H1 (cell line): ENCODE results near the gene RASAL1. TPM values are rescaled to one million over a fixed set of nuclear protein-coding genes. Genes with fewer than 3 reads are reported as not detected.
A peak's percentile ranks its signal among the peaks of the same experiment; 100 is the strongest.

ENCODE experiments used
- CTCF ChIA-PET: fragments of 300-600 bp; sonication (Branson Sonifier 250); formaldehyde crosslinking; loops from one replicate; lab custom pipeline; 2021; ENCODE audit not compliant: partially characterized antibody; lab: Charles Lee
- POLR2A ChIA-PET: fragments of 300-600 bp; sonication (Branson Sonifier 250); formaldehyde crosslinking; loops from one replicate; lab custom pipeline; 2021; ENCODE audit warnings: inconsistent platforms; ENCODE audit not compliant: partially characterized antibody; lab: Charles Lee
- DNase-seq, 2 experiments: peaks; one replicate each; pipeline versions ENCODE4 v3.0.0 to v3.0.0-alpha.2; 2010 to 2022; ENCODE audit warnings: low spot score in 2 of 2, low read depth in 1 of 2, mixed read lengths in 1 of 2
- FAIRE-seq: peaks from 2 replicates; lab custom pipeline; 2011; peaks lifted over from hg19 to GRCh38; lab: Jason Lieb, UNC
- H2AFZ ChIP-seq: 2 replicates; pipeline ENCODE4 v1.8.1; 2012; ENCODE audit warnings: low read length, inconsistent platforms
- H2AK5ac ChIP-seq: 2 replicates; pipeline ENCODE4 v1.6.1; 2013; ENCODE audit warnings: low read depth, low read length
- H2BK120ac ChIP-seq: replicated peaks from 2 replicates; pipeline ENCODE3; 2013; ENCODE audit warnings: low read depth, low read length, inconsistent platforms
- H2BK12ac ChIP-seq: 2 replicates; pipeline ENCODE4 v1.6.1; 2013; ENCODE audit warnings: low read depth, low read length
- H2BK15ac ChIP-seq: 2 replicates; pipeline ENCODE4 v1.6.1; 2013; ENCODE audit warnings: low read length
- H2BK20ac ChIP-seq: 2 replicates; pipeline ENCODE4 v1.6.1; 2013; ENCODE audit warnings: low read length
- H2BK5ac ChIP-seq: 2 replicates; pipeline ENCODE4 v1.6.1; 2013; ENCODE audit warnings: low read depth, low read length
- H3K14ac ChIP-seq: 2 replicates; pipeline ENCODE4 v1.6.1; 2013; ENCODE audit warnings: inconsistent platforms; ENCODE audit not compliant: insufficient read length
- H3K18ac ChIP-seq: 2 replicates; pipeline ENCODE4 v1.6.1; 2013; ENCODE audit warnings: low read length; ENCODE audit errors: extremely low read depth
- H3K23ac ChIP-seq: 2 replicates; pipeline ENCODE4 v1.6.1; 2013; ENCODE audit warnings: inconsistent platforms; ENCODE audit not compliant: insufficient read length
- H3K23me2 ChIP-seq: 2 replicates; pipeline ENCODE4 v1.6.1; 2013; ENCODE audit warnings: low read depth, low read length
- H3K27ac ChIP-seq: 2 replicates; pipeline ENCODE4 v1.6.1; 2011; ENCODE audit warnings: low read depth, low read length, inconsistent platforms
- H3K27me3 ChIP-seq, 4 experiments: replicated peaks in 1 of 4; 1 replicate in 1 of 4; 2 replicates in 3 of 4; pipeline versions ENCODE4 v1.6.1 to v1.8.1; 2011 to 2013; ENCODE audit warnings: low read length in 3 of 4, mild to moderate bottlenecking in 3 of 4, inconsistent platforms in 2 of 4, mixed read lengths in 2 of 4, moderate library complexity in 1 of 4; ENCODE audit not compliant: control insufficient read depth in 3 of 4, insufficient read depth in 3 of 4; ENCODE audit errors: extremely low read depth in 1 of 4
- H3K36me3 ChIP-seq, 4 experiments: 2 replicates each; pipeline versions ENCODE4 v1.6.1 to v1.8.1; 2011 to 2013; ENCODE audit warnings: mild to moderate bottlenecking in 4 of 4, low read length in 3 of 4, moderate library complexity in 2 of 4, control low read depth in 1 of 4, inconsistent platforms in 1 of 4; ENCODE audit not compliant: insufficient read depth in 4 of 4, control insufficient read depth in 2 of 4
- H3K4ac ChIP-seq: replicated peaks from 2 replicates; pipeline ENCODE3; 2013; ENCODE audit warnings: low read length, low read depth, mixed read lengths, inconsistent platforms; ENCODE audit not compliant: insufficient read length
- H3K4me1 ChIP-seq, 4 experiments: replicated peaks in 1 of 4; 1 replicate in 1 of 4; 2 replicates in 3 of 4; pipeline versions ENCODE4 v1.6.1 to v1.8.1; 2011 to 2013; ENCODE audit warnings: low read length in 3 of 4, inconsistent platforms in 2 of 4, mixed read lengths in 1 of 4; ENCODE audit not compliant: insufficient read depth in 4 of 4, control insufficient read depth in 3 of 4
- H3K4me2 ChIP-seq, 2 experiments: 2 replicates each; pipeline versions ENCODE4 v1.6.1 to v1.8.1; 2011 to 2013; ENCODE audit warnings: low read depth in 2 of 2, low read length in 2 of 2, control low read depth in 1 of 2, inconsistent platforms in 1 of 2, mild to moderate bottlenecking in 1 of 2; ENCODE audit not compliant: insufficient read depth in 1 of 2
- H3K4me3 ChIP-seq, 4 experiments: fragments of 200-600, 300-600 bp in 1 of 4; sonication (generic), shearing (Covaris generic), sonication (Bioruptor Twin) in 1 of 4; 2 replicates each; pipeline versions ENCODE4 v1.5.1 to v1.8.1; 2011 to 2016; ENCODE audit warnings: low read length in 4 of 4, low read depth in 3 of 4, control low read depth in 2 of 4, inconsistent platforms in 2 of 4, mild to moderate bottlenecking in 2 of 4, mixed read lengths in 1 of 4, moderate library complexity in 1 of 4; ENCODE audit not compliant: insufficient read depth in 2 of 4; ENCODE audit errors: extremely low read depth in 1 of 4
- H3K56ac ChIP-seq: replicated peaks from 2 replicates; pipeline ENCODE3; 2013; ENCODE audit warnings: low read depth, mild to moderate bottlenecking, mixed read lengths, low read length, inconsistent platforms; ENCODE audit not compliant: insufficient read length
- H3K79me1 ChIP-seq: 2 replicates; pipeline ENCODE4 v1.6.1; 2013; ENCODE audit warnings: low read depth, low read length, control low read depth
- H3K79me2 ChIP-seq, 2 experiments: 2 replicates each; pipeline versions ENCODE4 v1.6.1 to v1.8.1; 2012 to 2013; ENCODE audit warnings: low read length in 2 of 2, mild to moderate bottlenecking in 2 of 2, inconsistent platforms in 1 of 2; ENCODE audit not compliant: insufficient read depth in 2 of 2, control insufficient read depth in 1 of 2
- H3K9ac ChIP-seq, 4 experiments: replicated peaks in 1 of 4; 1 replicate in 1 of 4; 2 replicates in 3 of 4; pipeline versions ENCODE4 v1.6.1 to v1.8.1; 2011 to 2013; ENCODE audit warnings: low read depth in 3 of 4, low read length in 3 of 4, control low read depth in 2 of 4, mild to moderate bottlenecking in 2 of 4, moderate library complexity in 2 of 4, inconsistent platforms in 1 of 4; ENCODE audit errors: extremely low read depth in 1 of 4
- H3K9me3 ChIP-seq, 2 experiments: 2 replicates each; pipeline versions ENCODE4 v1.6.1 to v1.8.1; 2012 to 2013; ENCODE audit warnings: mild to moderate bottlenecking in 2 of 2, moderate library complexity in 2 of 2, control low read depth in 1 of 2, inconsistent platforms in 1 of 2, low read depth in 1 of 2, low read length in 1 of 2, mixed read lengths in 1 of 2; ENCODE audit not compliant: insufficient read depth in 2 of 2
- H4K20me1 ChIP-seq, 2 experiments: replicated peaks in 1 of 2; 2 replicates each; pipeline versions ENCODE3 to v1.8.1; 2011 to 2013; ENCODE audit warnings: inconsistent platforms in 2 of 2, low read length in 2 of 2, mild to moderate bottlenecking in 1 of 2; ENCODE audit not compliant: insufficient read depth in 2 of 2, control insufficient read depth in 1 of 2
- H4K5ac ChIP-seq: 2 replicates; pipeline ENCODE4 v1.6.1; 2013; ENCODE audit warnings: low read length, low read depth, mixed read lengths, inconsistent platforms; ENCODE audit not compliant: insufficient read length
- H4K8ac ChIP-seq: 2 replicates; pipeline ENCODE4 v1.8.0; 2013; ENCODE audit warnings: mild to moderate bottlenecking, moderate library complexity, low read length, inconsistent platforms; ENCODE audit not compliant: insufficient read depth; ENCODE audit errors: extremely low read depth
- H4K91ac ChIP-seq: replicated peaks from 2 replicates; pipeline ENCODE3; 2013; ENCODE audit warnings: low read length, mixed read lengths, inconsistent platforms; ENCODE audit not compliant: insufficient read length
- KDM1A ChIP-seq: fragments of 200-600, 300-600 bp; sonication (generic); IDR thresholded peaks from 2 replicates; pipeline ENCODE4 v1.7.1; 2016; ENCODE audit warnings: mild to moderate bottlenecking, low read length, borderline replicate concordance
- WGBS, 2 experiments: shearing (Covaris generic) in 1 of 2; methylation state at CpG; one replicate each; pipeline versions ENCODE4 v1.1.6 to v1.1.7; 2013 to 2015; ENCODE audit warnings: low lambda C conversion rate in 2 of 2, mixed read lengths in 2 of 2, inconsistent platforms in 1 of 2, low coverage in 1 of 2, missing lambda C conversion rate in 1 of 2; ENCODE audit not compliant: insufficient replicate concordance in 2 of 2, insufficient coverage in 1 of 2, insufficient read length in 1 of 2; ENCODE audit errors: extremely low coverage in 1 of 2, missing lambda C conversion rate in 1 of 2; 5-methylcytosine and 5-hydroxymethylcytosine counted together
- polyA plus RNA-seq, 7 experiments: library from polyadenylated mRNA; depleted of rRNA in 3 of 7; stranded (reverse) in 5 of 7; unstranded in 2 of 7; fragments of >200 nt in 5 of 7; fragments of 200-250 nt in 2 of 7; gene quantifications; 1 replicate in 5 of 7; 2 replicates in 1 of 7; 4 replicates in 1 of 7; pipeline versions ENCODE4 v1.2.1 to v1.2.3, GENCODE V29; 2011 to 2013; ENCODE audit warnings: missing spikeins in 2 of 7, mixed read lengths in 2 of 7
- total RNA-seq: library from RNA; stranded (reverse); fragmentation: NEBNext Ultra II Directional; extraction: Animal tissue kit (Norgen Biotek cat#: 25700); gene quantifications from 2 replicates; pipeline ENCODE4 v1.2.1, GENCODE V29; 2021
- TF ChIP-seq, protein P1 (sequence below), 3 experiments: IDR thresholded peaks; 1 replicate in 2 of 3; 2 replicates in 1 of 3; pipeline versions ENCODE4 v1.5.1 to v1.6.1; 2011; ENCODE audit warnings: low read length in 3 of 3, mild to moderate bottlenecking in 3 of 3, inconsistent platforms in 2 of 3, low read depth in 1 of 3, moderate library complexity in 1 of 3; ENCODE audit not compliant: insufficient read depth in 1 of 3; ENCODE audit errors: control extremely low read depth in 1 of 3

The RASAL1 gene
- total and polyA plus RNA-seq, 2 of the 8 experiments (the other 6 are each of a cell fraction or from before 2014, with no cell fraction given): 3.7 to 5.0 TPM

- Histone ChIP-seq H3K79me1 (no peaks in the 10 kb centered on the region), H3K27ac (no peak overlapping the region), H2BK120ac (no peak overlapping the region), H3K79me2 (no peaks in the 10 kb centered on the region), H3K4me1 (peaks cover 0 to 16% (median 9%) of the 10 kb centered on the region in 4 experiments; a peak in 5 of 7 replicates), H4K20me1 (no peaks in the 10 kb centered on the region), H3K14ac (no peak overlapping the region), H3K56ac (no peak overlapping the region), H3K18ac (no peak overlapping the region), H4K8ac (no peak overlapping the region), H3K23me2 (peaks cover 3% of the 10 kb centered on the region; the same call in 1 of the 2 replicates)
- DNase-seq: no peak
- TF ChIP-seq, protein P1, sequence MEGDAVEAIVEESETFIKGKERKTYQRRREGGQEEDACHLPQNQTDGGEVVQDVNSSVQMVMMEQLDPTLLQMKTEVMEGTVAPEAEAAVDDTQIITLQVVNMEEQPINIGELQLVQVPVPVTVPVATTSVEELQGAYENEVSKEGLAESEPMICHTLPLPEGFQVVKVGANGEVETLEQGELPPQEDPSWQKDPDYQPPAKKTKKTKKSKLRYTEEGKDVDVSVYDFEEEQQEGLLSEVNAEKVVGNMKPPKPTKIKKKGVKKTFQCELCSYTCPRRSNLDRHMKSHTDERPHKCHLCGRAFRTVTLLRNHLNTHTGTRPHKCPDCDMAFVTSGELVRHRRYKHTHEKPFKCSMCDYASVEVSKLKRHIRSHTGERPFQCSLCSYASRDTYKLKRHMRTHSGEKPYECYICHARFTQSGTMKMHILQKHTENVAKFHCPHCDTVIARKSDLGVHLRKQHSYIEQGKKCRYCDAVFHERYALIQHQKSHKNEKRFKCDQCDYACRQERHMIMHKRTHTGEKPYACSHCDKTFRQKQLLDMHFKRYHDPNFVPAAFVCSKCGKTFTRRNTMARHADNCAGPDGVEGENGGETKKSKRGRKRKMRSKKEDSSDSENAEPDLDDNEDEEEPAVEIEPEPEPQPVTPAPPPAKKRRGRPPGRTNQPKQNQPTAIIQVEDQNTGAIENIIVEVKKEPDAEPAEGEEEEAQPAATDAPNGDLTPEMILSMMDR (IDR thresholded peaks at IDR 0.05; ENCODE audit: control extremely low read depth in 1 of 3, insufficient read depth in 1 of 3, low read depth in 1 of 3, low read length in 3 of 3): no peak
- TF ChIP-seq KDM1A: peak; percentile 85; the same call in 1 of the 2 replicates
- TF ChIP-seq, all 59 proteins: peak for 1
- ChIA-PET CTCF (interaction anchor here (0.9 to 12.0 kb wide), 10 partner anchors 14 to 104 kb away, joined by 3 to 96 read pairs (median 4); partner anchors contain the start of gene DTX1), POLR2A (no interaction called here)
- Histone ChIP-seq H3K4ac (no peak overlapping the region), H3K4me3 (no peak overlapping the region), H2AFZ (no peak overlapping the region), H3K4me2 (no peak overlapping the region), H4K91ac (no peak overlapping the region), H3K9ac (no peak overlapping the region), H3K23ac (no peak overlapping the region), H2BK12ac (no peak overlapping the region), H4K5ac (no peak overlapping the region), H3K27me3 (no peaks in the 10 kb centered on the region; a peak in 2 of 7 replicates), H3K36me3 (no peaks in the 10 kb centered on the region), H2BK15ac (no peak overlapping the region), H2AK5ac (0 out of 2 replicates have a peak overlapping the region, but pooled peaks have one; percentile 53), H3K9me3 (no peaks in the 10 kb centered on the region), H2BK20ac (no peak overlapping the region), H2BK5ac (no peak overlapping the region)
- no peak for FAIRE-seq
- 82% methylated on average over 15 of the region's 15 CpGs; no CpG with 5 or more reads in 1 of the 2 experiments for WGBS, 2 experiments
These were observed 65.2 kb downstream of the RASAL1 start for GRCh38 chr12:113070117-113070906.
